ENCODE data around the gene SLC43A2. TPM values are rescaled to one million over a fixed set of nuclear protein-coding genes. Genes with fewer than 3 reads are reported as not detected.
"Not testable (repeated sequence)": the region's sequence is repeated elsewhere in the genome, so short reads cannot be mapped to it uniquely, and the experiment has no call there.

Gene SLC43A2
- polyA plus RNA-seq, 4 donors: 2.9 to 31.5 (median 9.9) TPM

- H3K4me3 ChIP-seq (ENCODE audit: low read depth in 1 of 3, low read length in 3 of 3); H3K4me1 ChIP-seq (ENCODE audit: control insufficient read depth in 3 of 3, insufficient read depth in 2 of 3, low read depth in 1 of 3, low read length in 2 of 3); DNase-seq; H3K27ac ChIP-seq (ENCODE audit: low read depth in 1 of 3, low read length in 2 of 3); H3K9me3 ChIP-seq (ENCODE audit: control insufficient read depth in 2 of 2, insufficient read depth in 1 of 2, low read depth in 1 of 2, low read length in 1 of 2); FAIRE-seq; H3K27me3 ChIP-seq (ENCODE audit: control insufficient read depth in 3 of 3, insufficient read depth in 3 of 3, low read length in 3 of 3): not testable (repeated sequence)
- WGBS, 3 donors: 71 to 80% (median 73%) methylated on average over 4 of the region's 4 CpGs
- peaks cover 2 to 72% (median 21%) of the 10 kb centered on the region in 3 donors for H3K36me3 ChIP-seq (ENCODE audit: control insufficient read depth in 3 of 3, insufficient read depth in 2 of 3, low read depth in 1 of 3, low read length in 3 of 3)
These were observed 101.8 kb downstream of the SLC43A2 start for GRCh38 chr17:1526876-1527275.

- no peak for FAIRE-seq
- H3K36me3 ChIP-seq (ENCODE audit: control insufficient read depth in 3 of 3, insufficient read depth in 2 of 3, low read depth in 1 of 3, low read length in 3 of 3): peaks cover 7 to 80% (median 7%) of the 10 kb centered on the region in 3 donors
These were observed 106.0 kb downstream of the SLC43A2 start for GRCh38 chr17:1522626-1523025.

GRCh38 chr17:1521086-1521640, 107.5 kb downstream of the SLC43A2 start:
- peaks cover 7 to 67% (median 7%) of the 10 kb centered on the region in 3 donors for H3K36me3 ChIP-seq (ENCODE audit: control insufficient read depth in 3 of 3, insufficient read depth in 2 of 3, low read depth in 1 of 3, low read length in 3 of 3)
- no peak for DNase-seq
- 90 to 92% (median 91%) methylated on average over 9 to 10 of the region's 10 CpGs for WGBS, 3 donors
- no peak for FAIRE-seq
- no peaks in the 10 kb centered on the region for H3K27me3 ChIP-seq (ENCODE audit: control insufficient read depth in 3 of 3, insufficient read depth in 3 of 3, low read length in 3 of 3)
- H3K4me1 ChIP-seq (ENCODE audit: control insufficient read depth in 3 of 3, insufficient read depth in 2 of 3, low read depth in 1 of 3, low read length in 2 of 3): peaks cover 0 to 4% (median 0%) of the 10 kb centered on the region in 3 donors
- H3K9me3 ChIP-seq (ENCODE audit: control insufficient read depth in 2 of 2, insufficient read depth in 1 of 2, low read depth in 1 of 2, low read length in 1 of 2): no peaks in the 10 kb centered on the region
- no peak overlapping the region for H3K4me3 ChIP-seq (ENCODE audit: low read depth in 1 of 3, low read length in 3 of 3)
- H3K27ac ChIP-seq (ENCODE audit: low read depth in 1 of 3, low read length in 2 of 3): no peak overlapping the region

More at GRCh38 chr17:1522626-1523025, 106.0 kb downstream of the SLC43A2 start:
- 96 to 99% (median 98%) methylated on average over 5 of the region's 5 CpGs for WGBS, 3 donors
- peaks cover 0 to 2% (median 0%) of the 10 kb centered on the region in 3 donors for H3K4me1 ChIP-seq (ENCODE audit: control insufficient read depth in 3 of 3, insufficient read depth in 2 of 3, low read depth in 1 of 3, low read length in 2 of 3)
- no peak overlapping the region for H3K4me3 ChIP-seq (ENCODE audit: low read depth in 1 of 3, low read length in 3 of 3)
- H3K27ac ChIP-seq (ENCODE audit: low read depth in 1 of 3, low read length in 2 of 3): no peak overlapping the region
- H3K9me3 ChIP-seq (ENCODE audit: control insufficient read depth in 2 of 2, insufficient read depth in 1 of 2, low read depth in 1 of 2, low read length in 1 of 2): no peaks in the 10 kb centered on the region
- H3K27me3 ChIP-seq (ENCODE audit: control insufficient read depth in 3 of 3, insufficient read depth in 3 of 3, low read length in 3 of 3): no peaks in the 10 kb centered on the region
- DNase-seq: no peak

GRCh38 chr17:1519678-1520077, 109.0 kb downstream of the SLC43A2 start:
- H3K9me3 ChIP-seq (ENCODE audit: control insufficient read depth in 2 of 2, insufficient read depth in 1 of 2, low read depth in 1 of 2, low read length in 1 of 2): no peaks in the 10 kb centered on the region
- H3K4me3 ChIP-seq (ENCODE audit: low read depth in 1 of 3, low read length in 3 of 3): no peak overlapping the region
- no peak for DNase-seq
- H3K4me1 ChIP-seq (ENCODE audit: control insufficient read depth in 3 of 3, insufficient read depth in 2 of 3, low read depth in 1 of 3, low read length in 2 of 3): peaks cover 0 to 12% (median 3%) of the 10 kb centered on the region in 3 donors
- no peaks in the 10 kb centered on the region for H3K27me3 ChIP-seq (ENCODE audit: control insufficient read depth in 3 of 3, insufficient read depth in 3 of 3, low read length in 3 of 3)
- no peak overlapping the region for H3K27ac ChIP-seq (ENCODE audit: low read depth in 1 of 3, low read length in 2 of 3)
- H3K36me3 ChIP-seq (ENCODE audit: control insufficient read depth in 3 of 3, insufficient read depth in 2 of 3, low read depth in 1 of 3, low read length in 3 of 3): peaks cover 5 to 62% (median 7%) of the 10 kb centered on the region in 3 donors
- 87 to 91% (median 88%) methylated on average over 7 of the region's 7 CpGs for WGBS, 3 donors
- FAIRE-seq: no peak

Other genes with a start within 250 kb of the SLC43A2 start
- 100 to 1,000 TPM; 235 to 618 (median 321) TPM for gene YWHAE, start 228.6 kb downstream of the SLC43A2 start, polyA plus RNA-seq
- 10 to 100 TPM; 31.2 to 42.9 (median 41.0) TPM for gene CRK, start 172.6 kb downstream of the SLC43A2 start, polyA plus RNA-seq
- 10 to 100 TPM; 51.1 to 67.1 (median 59.8) TPM for gene MYO1C, start 136.1 kb downstream of the SLC43A2 start, polyA plus RNA-seq
- 10 to 100 TPM; 17.0 to 28.1 (median 24.3) TPM for gene INPP5K, start 112.2 kb downstream of the SLC43A2 start, polyA plus RNA-seq
- gene PITPNA, start 66.0 kb downstream of the SLC43A2 start, polyA plus RNA-seq: 10 to 100 TPM; 39.8 to 83.5 (median 49.5) TPM
- 1 to 10 TPM; 4.2 to 10.0 (median 8.3) TPM for gene SCARF1, start 16.9 kb upstream of the SLC43A2 start, polyA plus RNA-seq
- 100 to 1,000 TPM in 1 of 4 donors, 10 to 100 TPM in 2, 1 to 10 TPM in 1; 7.3 to 122 (median 54.9) TPM for gene RILP, start 21.0 kb upstream of the SLC43A2 start, polyA plus RNA-seq
- 100 to 1,000 TPM in 1 of 4 donors, 10 to 100 TPM in 3; 61.1 to 162 (median 75.0) TPM for gene PRPF8, start 56.0 kb upstream of the SLC43A2 start, polyA plus RNA-seq
- gene TLCD2, start 81.5 kb upstream of the SLC43A2 start, polyA plus RNA-seq: 10 to 100 TPM in 1 of 4 donors, 1 to 10 TPM in 3; 1.8 to 10.3 (median 6.5) TPM
- gene WDR81, start 95.9 kb upstream of the SLC43A2 start, polyA plus RNA-seq: 10 to 100 TPM; 14.6 to 23.4 (median 16.4) TPM
- 10 to 100 TPM in 1 of 4 donors, 1 to 10 TPM in 2, under 1 TPM in 1; 0.89 to 29.9 (median 3.1) TPM for gene SERPINF2, start 114.0 kb upstream of the SLC43A2 start, polyA plus RNA-seq
- gene SERPINF1, start 133.2 kb upstream of the SLC43A2 start, polyA plus RNA-seq: 100 to 1,000 TPM in 1 of 4 donors, 10 to 100 TPM in 2, 1 to 10 TPM in 1; 7.2 to 118 (median 20.5) TPM
- 10 to 100 TPM in 1 of 4 donors, 1 to 10 TPM in 3; 5.1 to 15.5 (median 7.3) TPM for gene SMYD4, start 201.1 kb upstream of the SLC43A2 start, polyA plus RNA-seq
- gene RPA1, start 201.2 kb upstream of the SLC43A2 start, polyA plus RNA-seq: 10 to 100 TPM; 21.2 to 68.8 (median 27.3) TPM